NCI-H1417 (cell line): ENCODE results near the gene THOC5.
"Not testable (repeated sequence)": the region's sequence is repeated elsewhere in the genome, so short reads cannot be mapped to it uniquely, and the experiment has no call there.

ENCODE experiments used
- DNase-seq, 3 experiments: peaks; one replicate each; lab custom pipeline; 2025; lab: John Stamatoyannopoulos, UW

THOC5 gene

DNA sequence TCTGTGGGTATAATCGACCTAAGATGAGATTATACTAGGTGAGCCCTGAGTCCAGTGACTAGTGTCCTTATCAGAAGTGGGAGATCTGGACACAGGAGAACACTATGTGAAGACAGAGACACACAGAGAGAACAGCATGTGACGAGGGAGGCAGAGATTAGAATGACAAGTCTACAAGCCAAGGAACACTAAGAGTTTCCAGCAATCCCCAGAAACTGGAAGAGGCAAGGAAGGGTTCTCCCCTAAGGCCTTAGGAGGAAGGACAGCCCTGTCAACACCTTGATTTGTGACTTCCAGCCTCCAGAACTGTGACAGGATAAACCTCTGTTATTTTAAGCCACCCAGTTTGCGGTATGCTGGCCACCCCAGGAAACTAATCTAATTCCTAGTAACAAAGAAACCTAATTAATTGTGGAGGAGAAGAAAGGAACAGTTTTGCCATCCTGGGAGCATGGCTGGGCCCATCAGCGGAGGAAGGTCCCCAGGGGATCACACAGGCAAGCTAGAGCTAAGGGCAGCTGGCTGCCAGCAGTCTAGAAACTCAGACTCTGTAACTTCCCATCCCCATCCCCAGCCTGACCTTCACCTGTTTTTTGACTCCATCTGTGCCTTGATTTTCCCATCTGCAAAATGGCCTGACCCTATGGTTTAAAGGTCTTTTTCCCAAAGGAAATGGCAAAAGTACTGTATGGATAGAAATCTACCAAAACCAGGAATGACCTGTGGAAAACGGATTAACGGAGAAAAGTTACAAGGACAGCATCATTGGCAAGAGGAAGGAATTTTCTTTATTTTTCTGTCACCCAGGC lies 10.3 kb upstream of the THOC5 start:
- DNase-seq, result no peak

DNA sequence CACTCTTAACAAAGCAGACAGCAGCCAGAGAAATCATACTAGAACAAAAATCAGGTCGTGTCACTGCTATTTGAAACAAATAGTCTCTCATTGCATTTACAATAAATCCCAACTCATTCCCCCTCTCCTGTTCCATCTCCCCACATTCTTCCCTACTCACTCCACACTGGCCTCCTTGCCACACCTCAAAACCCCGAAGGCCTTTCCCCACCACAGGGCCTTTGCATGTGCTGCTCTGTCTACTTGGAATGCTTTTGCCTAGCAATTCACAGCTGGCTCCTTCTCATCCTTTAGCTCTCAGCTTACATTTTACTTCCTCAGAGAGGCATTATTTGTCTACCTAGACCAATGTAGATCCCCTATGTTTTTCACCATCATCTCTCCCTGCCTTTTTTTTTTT lies 6.3 kb upstream of the THOC5 start:
- no peak for DNase-seq

DNA sequence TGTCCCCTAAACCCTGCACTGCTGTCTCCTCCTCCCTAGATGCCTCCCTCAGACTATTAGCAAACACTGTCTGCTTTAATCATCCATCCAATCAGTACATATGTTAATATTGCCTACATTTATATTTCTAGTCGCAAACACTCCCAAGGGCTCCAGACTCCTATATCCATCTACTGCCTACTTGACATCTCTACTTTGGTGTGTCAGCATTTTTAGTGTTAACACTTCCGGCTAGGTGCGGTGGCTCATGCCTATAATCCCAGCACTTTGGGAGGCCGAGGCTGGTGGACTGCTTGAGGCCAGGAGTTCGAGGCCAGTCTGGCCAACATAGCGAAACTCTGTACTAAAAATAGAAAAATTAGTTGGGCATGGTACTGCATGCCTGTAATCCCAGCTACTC lies 5.5 kb upstream of the THOC5 start:
- DNase-seq, result no peak

DNA sequence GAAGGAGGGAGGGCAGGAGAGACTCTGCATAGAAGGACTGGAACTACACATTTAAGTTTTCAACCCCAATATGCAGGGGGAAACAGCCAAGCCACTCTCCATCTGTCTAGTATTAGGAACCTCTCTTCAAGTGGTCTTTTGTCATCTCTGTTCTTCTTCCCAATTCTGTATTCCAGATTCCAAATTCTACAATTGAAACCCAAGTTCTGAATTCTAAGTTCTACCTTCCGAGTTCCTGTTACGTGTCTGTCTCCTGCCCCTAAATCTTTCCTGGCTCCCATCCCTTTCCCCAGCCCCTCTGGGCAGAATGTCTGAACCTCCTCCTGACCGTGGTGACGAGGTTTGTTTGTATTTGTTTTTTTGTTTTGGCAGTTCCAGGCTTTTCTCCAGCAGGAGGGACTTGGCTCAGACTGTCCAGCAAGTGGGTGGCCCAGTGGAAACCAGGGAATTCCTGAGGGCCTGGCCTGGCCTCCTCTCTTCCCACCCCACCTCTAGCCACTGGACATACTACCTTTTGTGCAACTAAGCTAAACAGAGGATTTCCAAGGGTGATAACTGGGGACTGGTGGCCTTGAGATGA lies 1.6 kb upstream of the THOC5 start:
- DNase-seq, result no peak

DNA sequence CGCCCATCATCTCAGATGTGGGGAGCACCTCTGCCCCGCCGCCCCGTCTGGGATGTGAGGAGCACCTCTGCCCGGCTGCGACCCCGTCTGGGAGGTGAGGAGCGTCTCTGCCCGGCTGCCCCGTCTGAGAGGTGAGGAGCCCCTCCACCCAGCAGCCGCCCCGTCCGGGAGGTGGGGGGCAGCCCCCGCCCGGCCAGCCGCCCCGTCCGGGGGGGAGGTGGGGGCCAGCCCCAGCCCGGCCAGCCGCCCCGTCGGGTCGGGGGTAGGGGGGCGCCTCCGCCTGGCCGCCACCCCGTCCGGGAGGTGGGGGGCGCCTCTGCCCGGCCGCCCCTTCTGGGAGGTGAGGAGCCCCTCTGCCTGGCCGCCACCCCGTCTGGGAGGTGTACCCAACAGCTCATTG lies 1.2 kb downstream of the THOC5 start:
- not testable (repeated sequence) for DNase-seq

GRCh38 chr22:29550005-29550404 lies 3.6 kb downstream of the THOC5 start:
- DNase-seq, result no peak

GRCh38 chr22:29545045-29545444 lies 8.5 kb downstream of the THOC5 start:
- not testable (repeated sequence) for DNase-seq

DNA sequence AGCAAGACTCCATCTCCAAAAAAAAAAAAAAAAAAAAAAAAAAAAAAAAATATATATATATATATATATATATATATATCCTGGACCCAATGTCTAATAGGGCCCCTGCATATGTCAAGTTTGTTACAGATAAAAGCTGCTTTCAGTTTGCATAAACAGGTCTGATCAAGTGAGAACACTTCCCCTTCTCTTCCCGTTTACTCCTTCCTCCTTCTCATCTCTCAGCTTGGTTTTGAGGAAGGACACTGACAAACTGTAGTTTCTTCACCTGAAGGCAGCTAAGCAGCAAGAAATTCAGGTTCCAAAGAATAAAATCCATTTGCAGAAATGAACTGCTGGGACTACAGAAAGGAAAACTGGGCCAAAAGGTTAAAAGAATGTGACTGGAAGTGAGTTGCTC lies 11.7 kb downstream of the THOC5 start:
- no peak for DNase-seq

- no peak for DNase-seq
Measured at GRCh38 chr22:29539105-29539504, 14.5 kb downstream of the THOC5 start.

DNA sequence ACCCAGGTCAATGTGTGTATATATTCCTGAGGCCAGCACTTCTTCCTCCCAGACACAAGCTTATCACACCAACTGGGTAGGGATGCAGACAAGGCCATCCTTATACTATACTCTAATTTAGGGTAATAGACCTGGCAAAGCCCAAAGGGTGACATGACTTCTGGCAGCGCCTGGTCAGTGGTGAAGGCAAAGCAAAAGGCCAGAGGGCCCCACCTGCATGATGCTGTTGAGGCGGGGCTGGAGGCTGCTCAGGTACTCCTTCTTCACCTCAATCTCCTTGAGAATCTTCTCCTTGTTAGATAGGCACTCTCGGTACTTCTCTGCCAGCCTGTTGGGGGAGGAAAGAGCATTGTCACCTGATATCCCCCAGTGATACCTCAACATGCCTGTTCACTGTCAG lies 17.1 kb downstream of the THOC5 start:
- no peak for DNase-seq

GRCh38 chr22:29531419-29531818 lies 22.1 kb downstream of the THOC5 start:
- no peak for DNase-seq

DNA sequence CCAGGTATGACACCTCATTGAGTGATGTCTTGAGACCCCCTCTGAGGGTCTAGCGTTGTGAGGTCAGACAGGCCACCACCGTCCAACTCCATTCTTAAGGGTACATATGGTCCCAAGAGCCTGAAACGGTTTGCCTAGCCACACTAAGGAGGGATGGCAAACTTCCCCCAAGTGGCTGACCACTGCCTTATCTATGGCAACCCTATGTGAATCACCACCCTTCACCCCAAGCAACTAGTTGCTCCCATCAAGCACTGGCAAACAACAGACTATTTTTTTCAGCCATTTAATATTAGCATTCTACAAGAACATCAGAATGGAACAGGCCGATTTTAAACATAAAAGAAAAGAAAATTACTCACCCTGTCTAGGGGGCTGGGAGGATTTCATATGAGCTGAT lies 22.8 kb downstream of the THOC5 start:
- no peak for DNase-seq

GRCh38 chr22:29528144-29528543 lies 25.4 kb downstream of the THOC5 start:
- no peak for DNase-seq

- DNase-seq, result peak in 1 of 3 experiments; percentile 8
Measured at GRCh38 chr22:29524442-29525191, 28.9 kb downstream of the THOC5 start.

GRCh38 chr22:29523761-29524160 lies 29.8 kb downstream of the THOC5 start:
- no peak for DNase-seq

- DNase-seq, result no peak
Measured at GRCh38 chr22:29521526-29521925, 32.0 kb downstream of the THOC5 start.

- no peak for DNase-seq
Measured at GRCh38 chr22:29520851-29521250, 32.7 kb downstream of the THOC5 start.

- DNase-seq, result no peak
Measured at GRCh38 chr22:29519996-29520395, 33.6 kb downstream of the THOC5 start.

DNA sequence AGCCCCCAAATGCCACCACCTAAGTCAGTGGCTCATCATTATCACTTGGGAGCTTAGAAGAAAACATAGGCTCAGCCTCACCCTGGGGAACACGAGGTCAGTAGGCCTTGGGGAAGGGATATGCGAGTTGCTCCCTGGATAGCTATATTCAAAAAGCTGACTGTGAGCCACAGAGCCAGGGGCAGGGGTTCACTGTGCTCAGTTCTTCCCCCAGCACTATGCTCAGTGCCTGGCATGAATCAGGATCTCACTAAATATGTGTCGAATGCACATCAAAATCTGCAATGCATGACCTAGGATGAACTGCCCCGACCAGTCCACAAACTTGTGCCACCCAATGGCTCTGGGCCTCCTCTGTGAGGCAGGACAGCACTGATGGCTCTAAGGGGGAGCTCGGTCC lies 35.1 kb downstream of the THOC5 start:
- no peak for DNase-seq

- no peak for DNase-seq
Measured at GRCh38 chr22:29517215-29517908, 36.2 kb downstream of the THOC5 start.

- no peak for DNase-seq
Measured at GRCh38 chr22:29512031-29512430, 41.5 kb downstream of the THOC5 start.

GRCh38 chr22:29511126-29511862 lies 42.3 kb downstream of the THOC5 start:
- DNase-seq, result no peak
